ENCODE measurements around the gene SCARB1. TPM values are rescaled to one million over a fixed set of nuclear protein-coding genes. Genes with fewer than 3 reads are reported as not detected.

The SCARB1 gene
- total and polyA plus RNA-seq, 2 of the 13 experiments (the other 11 are each of a cell fraction or from before 2014, with no cell fraction given), result 63.4 to 160 TPM

DNA sequence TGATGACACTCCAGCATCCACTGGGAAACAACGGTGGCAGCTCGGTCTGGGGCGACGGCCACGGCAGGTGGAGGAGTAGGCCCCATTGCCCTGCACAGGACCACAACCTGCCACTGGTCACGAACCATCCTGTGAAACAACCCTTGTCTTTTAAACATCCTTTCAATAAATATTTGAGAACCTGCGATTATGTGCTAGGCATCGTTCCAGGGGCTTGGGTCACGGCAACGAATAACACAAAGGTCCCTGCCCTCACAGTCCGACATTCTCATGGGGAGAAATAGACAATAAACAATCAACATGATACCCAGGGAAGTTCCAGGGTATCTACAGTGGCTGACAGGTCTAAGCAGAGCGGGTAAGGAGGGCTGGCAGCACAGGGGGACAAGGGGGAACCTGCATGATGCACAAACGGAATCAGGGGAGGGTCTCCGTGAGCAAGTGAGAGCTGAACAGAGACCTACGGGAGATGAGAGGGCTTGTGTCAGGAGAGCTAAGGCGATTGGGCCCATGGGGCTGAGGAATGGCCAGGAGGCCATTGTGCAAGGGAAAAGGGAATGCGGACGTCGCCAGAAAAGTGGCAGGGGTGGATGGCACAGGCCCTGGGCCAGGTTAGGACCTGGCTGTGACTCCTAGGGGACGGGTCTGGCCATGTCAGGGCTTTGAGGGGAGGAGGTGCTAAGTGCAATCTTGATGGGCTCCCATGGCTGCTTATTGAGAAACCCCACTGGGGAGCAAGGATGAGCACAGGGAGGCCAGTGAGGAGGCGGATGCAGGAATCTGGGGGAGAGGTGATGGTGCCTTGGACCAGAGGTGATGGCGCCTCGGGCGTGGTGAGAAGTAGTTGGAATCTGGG, 9.7 kb downstream of the SCARB1 start (continued):
- TF ChIP-seq, protein P1, sequence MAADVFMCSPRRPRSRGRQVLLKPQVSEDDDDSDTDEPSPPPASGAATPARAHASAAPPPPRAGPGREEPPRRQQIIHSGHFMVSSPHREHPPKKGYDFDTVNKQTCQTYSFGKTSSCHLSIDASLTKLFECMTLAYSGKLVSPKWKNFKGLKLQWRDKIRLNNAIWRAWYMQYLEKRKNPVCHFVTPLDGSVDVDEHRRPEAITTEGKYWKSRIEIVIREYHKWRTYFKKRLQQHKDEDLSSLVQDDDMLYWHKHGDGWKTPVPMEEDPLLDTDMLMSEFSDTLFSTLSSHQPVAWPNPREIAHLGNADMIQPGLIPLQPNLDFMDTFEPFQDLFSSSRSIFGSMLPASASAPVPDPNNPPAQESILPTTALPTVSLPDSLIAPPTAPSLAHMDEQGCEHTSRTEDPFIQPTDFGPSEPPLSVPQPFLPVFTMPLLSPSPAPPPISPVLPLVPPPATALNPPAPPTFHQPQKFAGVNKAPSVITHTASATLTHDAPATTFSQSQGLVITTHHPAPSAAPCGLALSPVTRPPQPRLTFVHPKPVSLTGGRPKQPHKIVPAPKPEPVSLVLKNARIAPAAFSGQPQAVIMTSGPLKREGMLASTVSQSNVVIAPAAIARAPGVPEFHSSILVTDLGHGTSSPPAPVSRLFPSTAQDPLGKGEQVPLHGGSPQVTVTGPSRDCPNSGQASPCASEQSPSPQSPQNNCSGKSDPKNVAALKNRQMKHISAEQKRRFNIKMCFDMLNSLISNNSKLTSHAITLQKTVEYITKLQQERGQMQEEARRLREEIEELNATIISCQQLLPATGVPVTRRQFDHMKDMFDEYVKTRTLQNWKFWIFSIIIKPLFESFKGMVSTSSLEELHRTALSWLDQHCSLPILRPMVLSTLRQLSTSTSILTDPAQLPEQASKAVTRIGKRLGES (CRISPR knock-in tag; IDR thresholded peaks at IDR 0.05; ENCODE audit: borderline replicate concordance), result no peak
- TF ChIP-seq, protein P2, sequence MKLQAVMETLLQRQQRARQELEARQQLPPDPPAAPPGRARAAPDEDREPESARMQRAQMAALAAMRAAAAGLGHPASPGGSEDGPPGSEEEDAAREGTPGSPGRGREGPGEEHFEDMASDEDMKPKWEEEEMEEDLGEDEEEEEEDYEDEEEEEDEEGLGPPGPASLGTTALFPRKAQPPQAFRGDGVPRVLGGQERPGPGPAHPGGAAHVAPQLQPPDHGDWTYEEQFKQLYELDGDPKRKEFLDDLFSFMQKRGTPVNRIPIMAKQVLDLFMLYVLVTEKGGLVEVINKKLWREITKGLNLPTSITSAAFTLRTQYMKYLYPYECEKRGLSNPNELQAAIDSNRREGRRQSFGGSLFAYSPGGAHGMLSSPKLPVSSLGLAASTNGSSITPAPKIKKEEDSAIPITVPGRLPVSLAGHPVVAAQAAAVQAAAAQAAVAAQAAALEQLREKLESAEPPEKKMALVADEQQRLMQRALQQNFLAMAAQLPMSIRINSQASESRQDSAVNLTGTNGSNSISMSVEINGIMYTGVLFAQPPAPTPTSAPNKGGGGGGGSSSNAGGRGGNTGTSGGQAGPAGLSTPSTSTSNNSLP (IDR thresholded peaks at IDR 0.05; ENCODE audit: low read depth, low read length), result no peak
- TF ChIP-seq TMF1 (CRISPR knock-in tag; IDR thresholded peaks at IDR 0.05; ENCODE audit: low read depth), result no peak
- TF ChIP-seq NR1H2 (CRISPR knock-in tag; IDR thresholded peaks at IDR 0.05; ENCODE audit: borderline replicate concordance, low read depth), result no peak
- no peak for TF ChIP-seq ZNF230 (CRISPR knock-in tag; IDR thresholded peaks at IDR 0.05)
- no peak for TF ChIP-seq ZNF577 (CRISPR knock-in tag; IDR thresholded peaks at IDR 0.05; ENCODE audit: borderline replicate concordance, low read depth)
- no peak for TF ChIP-seq PAWR (CRISPR knock-in tag; IDR thresholded peaks at IDR 0.05; ENCODE audit: borderline replicate concordance)
- TF ChIP-seq, protein P3, sequence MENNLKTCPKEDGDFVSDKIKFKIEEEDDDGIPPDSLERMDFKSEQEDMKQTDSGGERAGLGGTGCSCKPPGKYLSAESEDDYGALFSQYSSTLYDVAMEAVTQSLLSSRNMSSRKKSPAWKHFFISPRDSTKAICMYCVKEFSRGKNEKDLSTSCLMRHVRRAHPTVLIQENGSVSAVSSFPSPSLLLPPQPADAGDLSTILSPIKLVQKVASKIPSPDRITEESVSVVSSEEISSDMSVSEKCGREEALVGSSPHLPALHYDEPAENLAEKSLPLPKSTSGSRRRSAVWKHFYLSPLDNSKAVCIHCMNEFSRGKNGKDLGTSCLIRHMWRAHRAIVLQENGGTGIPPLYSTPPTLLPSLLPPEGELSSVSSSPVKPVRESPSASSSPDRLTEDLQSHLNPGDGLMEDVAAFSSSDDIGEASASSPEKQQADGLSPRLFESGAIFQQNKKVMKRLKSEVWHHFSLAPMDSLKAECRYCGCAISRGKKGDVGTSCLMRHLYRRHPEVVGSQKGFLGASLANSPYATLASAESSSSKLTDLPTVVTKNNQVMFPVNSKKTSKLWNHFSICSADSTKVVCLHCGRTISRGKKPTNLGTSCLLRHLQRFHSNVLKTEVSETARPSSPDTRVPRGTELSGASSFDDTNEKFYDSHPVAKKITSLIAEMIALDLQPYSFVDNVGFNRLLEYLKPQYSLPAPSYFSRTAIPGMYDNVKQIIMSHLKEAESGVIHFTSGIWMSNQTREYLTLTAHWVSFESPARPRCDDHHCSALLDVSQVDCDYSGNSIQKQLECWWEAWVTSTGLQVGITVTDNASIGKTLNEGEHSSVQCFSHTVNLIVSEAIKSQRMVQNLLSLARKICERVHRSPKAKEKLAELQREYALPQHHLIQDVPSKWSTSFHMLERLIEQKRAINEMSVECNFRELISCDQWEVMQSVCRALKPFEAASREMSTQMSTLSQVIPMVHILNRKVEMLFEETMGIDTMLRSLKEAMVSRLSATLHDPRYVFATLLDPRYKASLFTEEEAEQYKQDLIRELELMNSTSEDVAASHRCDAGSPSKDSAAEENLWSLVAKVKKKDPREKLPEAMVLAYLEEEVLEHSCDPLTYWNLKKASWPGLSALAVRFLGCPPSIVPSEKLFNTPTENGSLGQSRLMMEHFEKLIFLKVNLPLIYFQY (CRISPR knock-in tag; IDR thresholded peaks at IDR 0.05; ENCODE audit: borderline replicate concordance), result no peak
- TF ChIP-seq, protein P4, sequence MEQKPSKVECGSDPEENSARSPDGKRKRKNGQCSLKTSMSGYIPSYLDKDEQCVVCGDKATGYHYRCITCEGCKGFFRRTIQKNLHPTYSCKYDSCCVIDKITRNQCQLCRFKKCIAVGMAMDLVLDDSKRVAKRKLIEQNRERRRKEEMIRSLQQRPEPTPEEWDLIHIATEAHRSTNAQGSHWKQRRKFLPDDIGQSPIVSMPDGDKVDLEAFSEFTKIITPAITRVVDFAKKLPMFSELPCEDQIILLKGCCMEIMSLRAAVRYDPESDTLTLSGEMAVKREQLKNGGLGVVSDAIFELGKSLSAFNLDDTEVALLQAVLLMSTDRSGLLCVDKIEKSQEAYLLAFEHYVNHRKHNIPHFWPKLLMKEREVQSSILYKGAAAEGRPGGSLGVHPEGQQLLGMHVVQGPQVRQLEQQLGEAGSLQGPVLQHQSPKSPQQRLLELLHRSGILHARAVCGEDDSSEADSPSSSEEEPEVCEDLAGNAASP (CRISPR knock-in tag; IDR thresholded peaks at IDR 0.05; ENCODE audit: borderline replicate concordance), result peak; percentile 20; the same call in 1 of the 2 replicates
- TF ChIP-seq KLF15 (CRISPR knock-in tag; IDR thresholded peaks at IDR 0.05; ENCODE audit: borderline replicate concordance), result no peak
- TF ChIP-seq MIXL1 (CRISPR knock-in tag; IDR thresholded peaks at IDR 0.05), result no peak
- TF ChIP-seq, protein P5, sequence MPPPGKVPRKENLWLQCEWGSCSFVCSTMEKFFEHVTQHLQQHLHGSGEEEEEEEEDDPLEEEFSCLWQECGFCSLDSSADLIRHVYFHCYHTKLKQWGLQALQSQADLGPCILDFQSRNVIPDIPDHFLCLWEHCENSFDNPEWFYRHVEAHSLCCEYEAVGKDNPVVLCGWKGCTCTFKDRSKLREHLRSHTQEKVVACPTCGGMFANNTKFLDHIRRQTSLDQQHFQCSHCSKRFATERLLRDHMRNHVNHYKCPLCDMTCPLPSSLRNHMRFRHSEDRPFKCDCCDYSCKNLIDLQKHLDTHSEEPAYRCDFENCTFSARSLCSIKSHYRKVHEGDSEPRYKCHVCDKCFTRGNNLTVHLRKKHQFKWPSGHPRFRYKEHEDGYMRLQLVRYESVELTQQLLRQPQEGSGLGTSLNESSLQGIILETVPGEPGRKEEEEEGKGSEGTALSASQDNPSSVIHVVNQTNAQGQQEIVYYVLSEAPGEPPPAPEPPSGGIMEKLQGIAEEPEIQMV (CRISPR knock-in tag; IDR thresholded peaks at IDR 0.05; ENCODE audit: low read depth), result no peak
- no peak for TF ChIP-seq RFX5 (IDR thresholded peaks at IDR 0.05; ENCODE audit: low read depth, low read length)
- no peak for TF ChIP-seq ZNF619 (CRISPR knock-in tag; IDR thresholded peaks at IDR 0.05)
